Right ventricle myocardium inferior (tissue), 1 donor: Measurements from ENCODE around the gene ACP3. TPM values are rescaled to one million over a fixed set of nuclear protein-coding genes. Genes with fewer than 3 reads are reported as not detected.
"Not testable (repeated sequence)": the region's sequence is repeated elsewhere in the genome, so short reads cannot be mapped to it uniquely, and the experiment has no call there.

Source experiments
- ATAC-seq: fragments of 200-7000 bp; cut with Tn5 transposase; one replicate; pipeline ENCODE4 v1.9.1; 2020; ENCODE audit warnings: mild to moderate bottlenecking, moderate library complexity
- DNase-seq: peaks from one replicate; pipeline ENCODE4 v3.0.0; 2021; ENCODE audit errors: missing footprints
- intact Hi-C: fragments of 100-400 bp; cut with DNase I; formaldehyde crosslinking; loops from one replicate; pipeline ENCODE4 v1.11.0; 2022
- total RNA-seq: library from RNA; stranded (reverse); fragmentation: NEBNext Ultra II Directional; extraction: Animal tissue kit (Norgen Biotek cat#: 25700); gene quantifications from one replicate; pipeline ENCODE4 v1.2.1, GENCODE V29; 2021
- donor health status: DM: no; HTN: yes; CAD: no; lungs with severe emphysema.

ACP3 gene
- total RNA-seq, 1 donor from 2014 or later: 2.0 TPM

GRCh38 chr3:132351222-132351806 lies 34.1 kb downstream of the ACP3 start:
- intact Hi-C loops: no loop called here
- DNase-seq (no peak), ATAC-seq (no peak)

- peak; percentile 52 for ATAC-seq
- no peak for DNase-seq
- intact Hi-C loops: loop anchor here (1.0 kb wide), 1 partner anchor 47 kb away; no protein-coding TSS in a partner anchor
Observed at GRCh38 chr3:132352556-132353143, 35.4 kb downstream of the ACP3 start.

- intact Hi-C loops: no loop called here
- DNase-seq (no peak), ATAC-seq (no peak)
Observed at GRCh38 chr3:132354916-132355702, 37.9 kb downstream of the ACP3 start.

DNA sequence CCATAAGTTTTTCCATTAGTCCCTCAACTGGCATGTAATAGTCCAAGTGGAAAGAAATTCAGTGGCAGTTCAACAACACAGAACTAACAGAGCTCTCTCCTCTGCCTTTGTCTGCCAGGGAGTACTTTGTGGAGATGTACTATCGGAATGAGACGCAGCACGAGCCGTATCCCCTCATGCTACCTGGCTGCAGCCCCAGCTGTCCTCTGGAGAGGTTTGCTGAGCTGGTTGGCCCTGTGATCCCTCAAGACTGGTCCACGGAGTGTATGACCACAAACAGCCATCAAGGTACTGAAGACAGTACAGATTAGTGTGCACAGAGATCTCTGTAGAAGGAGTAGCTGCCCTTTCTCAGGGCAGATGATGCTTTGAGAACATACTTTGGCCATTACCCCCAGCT lies 39.4 kb downstream of the ACP3 start:
- ATAC-seq: no peak
- DNase-seq: no peak
- intact Hi-C loops: no loop called here

GRCh38 chr3:132360717-132361116 lies 43.5 kb downstream of the ACP3 start:
- intact Hi-C loops: no loop called here
- DNase-seq (no peak), ATAC-seq (no peak)

DNA sequence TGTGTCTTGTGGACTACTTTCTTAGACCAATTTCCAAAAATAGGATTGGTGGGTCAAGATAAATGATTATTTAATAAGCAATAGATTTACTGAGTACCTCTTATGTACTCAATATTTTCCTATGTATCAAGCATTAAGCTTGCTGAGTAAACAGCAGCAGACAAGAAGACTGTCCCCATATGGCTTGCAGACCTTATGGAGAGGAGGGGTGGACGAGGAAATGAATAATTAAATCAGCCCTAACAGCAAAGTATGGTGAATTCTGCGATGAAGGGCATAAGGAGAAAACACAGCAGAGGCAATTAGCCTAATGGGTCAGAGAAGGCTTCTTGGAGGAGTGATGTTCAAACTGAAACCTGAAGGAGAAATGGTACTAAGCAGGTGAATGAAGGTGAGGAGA lies 45.1 kb downstream of the ACP3 start:
- ATAC-seq (no peak), DNase-seq (no peak)
- intact Hi-C loops: no loop called here

- ATAC-seq: no peak
- intact Hi-C loops: no loop called here
Observed at GRCh38 chr3:132368515-132368914, 51.3 kb downstream of the ACP3 start.

GRCh38 chr3:132368962-132369361 lies 51.8 kb downstream of the ACP3 start:
- intact Hi-C loops: no loop called here
- ATAC-seq (no peak), DNase-seq (no peak)

More at GRCh38 chr3:132368515-132368914, 51.3 kb downstream of the ACP3 start:
- DNase-seq: no peak

DNA sequence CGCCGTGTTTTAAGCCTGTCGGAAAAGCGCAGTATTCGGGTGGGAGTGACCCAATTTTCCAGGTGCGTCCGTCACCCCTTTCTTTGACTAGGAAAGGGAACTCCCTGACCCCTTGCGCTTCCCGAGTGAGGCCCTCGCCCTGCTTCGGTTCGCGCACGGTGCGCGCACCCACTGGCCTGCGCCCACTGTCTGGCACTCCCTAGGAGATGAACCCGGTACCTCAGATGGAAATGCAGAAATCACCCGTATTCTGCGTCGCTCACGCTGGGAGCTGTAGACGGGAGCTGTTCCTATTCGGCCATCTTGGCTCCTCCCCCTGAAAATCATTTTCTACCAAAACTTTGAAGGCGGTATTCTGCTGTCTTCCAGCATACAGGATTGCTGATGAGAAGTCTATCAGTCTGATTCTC lies 59.7 kb downstream of the ACP3 start:
- DNase-seq, ATAC-seq, intact Hi-C loops: not testable (repeated sequence)

DNA sequence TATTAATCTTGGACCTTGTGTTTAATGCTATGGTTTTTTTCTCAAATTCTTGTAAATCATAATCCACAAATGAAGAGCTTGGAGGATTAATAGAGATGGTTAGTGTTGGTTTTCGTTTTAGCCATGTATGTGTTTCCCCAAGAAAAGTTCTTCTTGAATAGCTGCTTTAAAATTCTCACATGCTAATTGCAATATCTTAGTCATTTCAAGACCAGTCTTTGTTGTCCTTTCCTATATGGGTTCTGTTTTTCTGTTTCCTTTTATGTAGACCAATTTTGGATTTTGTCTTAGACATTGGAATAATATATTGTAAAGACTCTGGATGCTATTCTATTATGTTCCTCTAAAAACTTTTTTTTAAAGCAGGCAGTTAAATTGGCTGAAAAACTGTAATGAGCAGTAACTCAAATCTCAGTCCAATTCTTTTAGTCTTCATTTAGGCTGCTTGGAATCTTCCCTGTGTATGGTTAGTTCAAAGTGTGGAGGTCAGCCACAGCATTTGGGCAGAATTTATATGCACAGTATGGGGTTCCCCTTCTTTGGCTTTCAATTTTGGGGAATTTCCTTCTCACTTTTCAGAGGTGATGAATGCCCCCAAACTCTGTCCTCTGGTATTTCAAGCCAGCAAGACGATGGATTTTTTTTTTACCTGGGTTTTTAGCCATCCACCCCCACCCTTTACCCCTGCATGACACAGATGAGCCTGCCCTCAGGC lies 61.0 kb downstream of the ACP3 start:
- intact Hi-C loops: no loop called here
- DNase-seq: no peak
- no peak for ATAC-seq

DNA sequence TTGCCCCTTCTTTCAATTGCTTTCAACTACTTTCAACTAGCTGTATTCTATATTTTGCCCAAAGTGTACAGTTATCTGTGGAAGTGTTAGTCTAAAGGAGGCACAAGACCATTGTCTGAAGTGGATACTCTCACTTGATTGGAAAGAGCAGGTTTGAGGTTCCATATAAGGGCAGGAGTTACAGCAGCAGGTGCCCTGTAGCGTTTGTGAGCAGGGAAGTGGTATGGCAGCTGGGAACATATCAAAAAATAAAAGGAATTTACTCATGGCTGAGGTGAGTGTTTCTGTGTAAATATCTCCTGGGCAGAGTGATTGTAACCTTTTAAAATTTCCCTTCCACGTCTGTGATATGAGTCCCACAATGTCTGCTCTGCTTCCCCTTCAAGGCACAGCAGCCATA lies 61.6 kb downstream of the ACP3 start:
- intact Hi-C loops: no loop called here
- no peak for DNase-seq
- no peak for ATAC-seq

- DNase-seq (no peak), ATAC-seq (no peak)
- intact Hi-C loops: no loop called here
Observed at GRCh38 chr3:132380920-132381319, 63.7 kb downstream of the ACP3 start.

- DNase-seq (no peak), ATAC-seq (no peak)
- intact Hi-C loops: no loop called here
Observed at GRCh38 chr3:132381348-132381944, 64.2 kb downstream of the ACP3 start.

GRCh38 chr3:132382267-132382666 lies 65.1 kb downstream of the ACP3 start:
- ATAC-seq (no peak), DNase-seq (no peak)
- intact Hi-C loops: no loop called here

GRCh38 chr3:132382688-132383194 lies 65.5 kb downstream of the ACP3 start:
- intact Hi-C loops: no loop called here
- no peak for DNase-seq
- no peak for ATAC-seq

- intact Hi-C loops: no loop called here
- ATAC-seq (no peak), DNase-seq (no peak)
Observed at GRCh38 chr3:132386259-132386658, 69.1 kb downstream of the ACP3 start.

DNA sequence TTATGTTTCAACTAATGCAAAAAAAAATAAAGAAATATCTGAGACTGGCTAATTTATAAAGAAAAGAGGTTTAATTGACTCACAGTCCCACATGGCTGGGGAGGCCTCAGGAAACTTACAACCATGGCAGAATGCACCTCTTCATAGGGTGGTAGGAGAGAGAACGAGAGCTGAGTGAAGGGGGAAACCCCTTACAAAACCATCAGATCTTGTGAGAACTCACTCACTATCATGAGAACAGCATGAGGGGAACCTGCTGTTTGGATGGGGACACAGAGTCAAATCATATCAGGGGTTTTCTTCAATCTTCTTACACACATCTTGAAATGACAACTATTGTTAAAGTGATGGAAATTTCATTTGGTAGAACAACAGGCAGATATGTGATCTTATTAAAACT lies 75.5 kb downstream of the ACP3 start:
- ATAC-seq, intact Hi-C loops, DNase-seq: not testable (repeated sequence)

DNA sequence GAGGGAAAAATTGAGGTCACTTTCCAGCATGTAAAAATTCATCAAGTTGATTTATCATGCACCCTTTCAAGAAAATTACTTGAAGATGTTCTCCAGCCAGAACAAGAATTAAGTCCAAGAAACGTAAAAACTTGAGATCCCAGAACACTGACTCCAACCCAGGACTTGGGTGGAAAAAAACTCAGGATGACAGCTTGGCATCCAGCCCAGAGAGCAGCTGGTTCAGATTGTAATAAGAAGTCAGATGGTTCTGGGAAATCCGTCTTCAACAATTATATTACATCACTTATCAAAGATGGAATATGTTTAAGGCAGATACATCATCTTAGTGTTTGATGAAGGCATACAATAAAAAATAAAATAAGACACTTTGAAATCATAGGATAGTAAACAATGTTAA lies 77.1 kb downstream of the ACP3 start:
- peak; percentile 52 for ATAC-seq
- no peak for DNase-seq
- intact Hi-C loops: no loop called here

DNA sequence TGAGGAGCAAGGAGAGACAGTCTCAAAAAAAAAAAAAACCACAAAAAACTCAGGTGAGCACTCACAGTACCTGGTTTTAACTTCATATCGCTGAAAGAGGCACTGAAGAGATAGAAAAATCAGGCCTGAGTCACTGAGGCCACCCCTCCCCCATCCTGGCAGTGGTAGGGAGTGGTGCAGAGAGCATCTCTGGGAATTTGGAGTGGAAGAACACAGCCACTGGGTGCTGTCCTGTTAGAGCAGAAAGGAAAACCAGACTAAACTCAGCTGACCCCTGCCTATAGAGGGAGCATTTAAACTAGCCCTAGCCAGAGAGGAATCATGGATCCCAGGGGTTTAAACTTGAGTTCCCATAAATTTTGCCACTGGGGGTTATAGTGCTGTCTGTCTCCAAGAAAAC lies 77.9 kb downstream of the ACP3 start:
- DNase-seq: no peak
- no peak for ATAC-seq

More for the DNA sequence above, 77.9 kb downstream of the ACP3 start:
- intact Hi-C loops: loop anchor here (5.0 kb wide), 1 partner anchor 138 kb away; no protein-coding TSS in a partner anchor
